Fibroblast of gingiva (primary cell): ENCODE measurements around the gene JUND.
A peak's percentile ranks its signal among the peaks of the same experiment; 100 is the strongest.
"Not testable (repeated sequence)": the region's sequence is repeated elsewhere in the genome, so short reads cannot be mapped to it uniquely, and the experiment has no call there.

Experiments
- DNase-seq: peaks from one replicate; pipeline ENCODE4 v3.0.0-alpha.2; 2011; ENCODE audit warnings: low read depth

Gene JUND

GRCh38 chr19:18281082-18282020 is at the start of gene JUND:
Gene JUND (minus strand): TSS chr19:18281622. CDS start chr19:18281484, 138 bp downstream.
- peak; percentile 99 for DNase-seq

GRCh38 chr19:18330868-18331267 is 49.4 kb upstream of the JUND start:
- DNase-seq = no peak

- DNase-seq = no peak
Measured at GRCh38 chr19:18329035-18329376, 47.6 kb upstream of the JUND start.

DNA sequence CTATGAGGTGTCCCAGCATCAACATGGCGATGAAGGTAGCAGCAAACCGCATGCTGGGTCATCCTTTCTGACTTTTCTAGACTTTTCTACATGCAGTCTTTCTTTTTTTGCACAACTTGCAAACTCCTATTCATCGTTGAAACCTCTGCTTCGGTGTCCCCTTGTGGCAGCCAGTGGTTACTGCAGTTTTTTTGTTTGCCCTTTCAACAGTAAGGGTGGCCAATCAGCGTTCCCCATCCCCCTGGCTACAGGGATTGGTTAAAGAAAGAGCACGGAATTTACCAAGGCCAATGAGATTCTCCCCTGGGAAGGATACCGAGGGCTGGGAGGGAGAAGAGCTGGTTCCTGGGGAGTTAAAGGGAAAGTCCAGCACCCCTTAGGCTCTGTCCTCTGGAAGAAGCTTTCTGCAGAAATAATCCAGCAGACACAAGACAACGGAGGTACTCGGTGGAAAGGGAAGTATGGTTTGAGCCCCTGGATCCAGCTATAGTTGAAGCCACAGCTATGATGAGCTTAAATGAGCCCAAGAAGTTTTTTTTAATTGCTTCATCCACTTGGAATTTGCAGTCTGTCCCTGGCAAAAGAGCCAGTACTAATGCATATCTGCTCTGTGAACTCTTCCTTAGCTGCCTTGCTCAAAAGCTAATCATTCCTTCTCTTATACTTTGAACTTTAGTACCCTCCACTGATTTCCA is 47.1 kb upstream of the JUND start:
- peak; percentile 97 for DNase-seq

- DNase-seq = no peak
Measured at GRCh38 chr19:18326772-18327171, 45.4 kb upstream of the JUND start.

DNA sequence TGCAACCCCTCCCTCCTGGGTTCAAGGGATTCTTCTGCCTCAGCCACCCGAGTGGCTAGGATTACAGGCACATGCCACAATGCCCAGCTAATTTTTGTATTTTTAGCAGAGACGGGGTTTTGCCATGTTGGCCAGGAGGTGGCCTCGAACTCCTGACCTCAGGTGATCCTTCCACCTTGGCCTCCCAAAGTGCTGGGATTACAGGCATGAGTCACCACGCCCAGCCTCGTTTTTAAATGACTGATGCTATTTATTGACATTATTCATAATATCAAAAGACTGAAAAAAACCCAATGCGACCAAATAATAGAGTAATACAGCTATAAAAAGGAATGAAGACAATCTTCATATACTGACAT is 42.9 kb upstream of the JUND start:
- DNase-seq = not testable (repeated sequence)

DNA sequence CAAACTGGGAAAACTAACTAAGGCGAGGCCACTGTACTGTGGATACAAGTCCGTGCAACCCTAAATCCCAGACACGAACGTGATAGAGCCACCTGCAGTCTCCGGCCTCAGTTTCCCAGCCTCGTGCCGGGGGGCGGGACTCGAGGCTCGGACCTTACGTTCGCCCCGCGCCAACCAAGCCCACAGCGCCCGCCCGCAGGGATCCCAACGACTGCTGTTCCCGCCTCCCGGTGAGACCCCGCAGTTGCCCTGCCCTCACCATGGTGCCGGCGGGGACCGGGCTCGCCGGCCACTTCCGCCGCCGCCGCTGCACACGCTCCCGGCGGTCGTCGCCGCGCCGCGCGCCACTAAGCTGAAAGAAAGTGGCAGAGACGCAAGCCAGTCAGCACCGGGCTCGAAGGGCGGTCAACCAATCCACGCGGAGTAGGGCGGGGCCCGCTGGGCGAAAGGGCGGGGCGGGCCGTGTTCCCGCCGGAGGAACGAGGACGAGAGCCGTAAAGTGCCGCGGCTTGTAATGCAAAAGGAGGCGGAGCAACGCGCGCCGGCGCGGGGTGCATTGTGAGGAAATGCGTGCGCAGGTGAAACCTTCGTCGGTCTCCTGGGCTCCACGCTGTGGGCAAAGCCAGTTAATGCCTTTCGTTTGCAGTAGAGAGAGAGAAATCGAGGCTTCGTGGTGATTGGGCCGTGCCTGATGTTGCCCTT is 41.5 kb upstream of the JUND start, which contains the start of gene LSM4:
LSM4 (minus strand) TSS at position 318 of the 702 bp plus-strand sequence; CDS start at position 262, 56 bp downstream.
- peak; percentile 94 for DNase-seq

DNA sequence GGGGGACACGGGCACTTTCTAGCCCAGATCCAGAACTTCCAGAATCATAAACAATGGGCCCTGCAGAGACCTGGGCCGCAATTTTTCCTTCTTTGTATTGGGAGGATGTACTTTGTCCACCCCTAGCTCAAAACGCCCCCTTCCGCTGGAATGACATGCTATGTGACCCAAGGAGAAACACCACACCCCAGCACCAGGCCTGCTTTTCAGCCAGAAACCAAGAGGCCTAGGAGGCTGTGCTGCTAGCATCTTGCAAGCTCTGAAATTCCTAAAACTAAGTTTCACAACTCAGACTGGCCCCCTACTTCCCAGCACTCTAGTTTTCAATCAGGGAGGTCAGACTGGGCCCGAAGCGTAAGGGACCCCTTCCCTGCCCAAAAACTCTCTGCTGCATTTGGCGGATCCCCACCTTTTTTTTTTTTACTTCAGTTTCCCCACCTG is 40.9 kb upstream of the JUND start:
- peak; percentile 25 for DNase-seq

- DNase-seq = no peak
Measured at GRCh38 chr19:18321734-18322102, 40.3 kb upstream of the JUND start.

- DNase-seq = no peak
Measured at GRCh38 chr19:18320865-18321733, 39.7 kb upstream of the JUND start.

DNA sequence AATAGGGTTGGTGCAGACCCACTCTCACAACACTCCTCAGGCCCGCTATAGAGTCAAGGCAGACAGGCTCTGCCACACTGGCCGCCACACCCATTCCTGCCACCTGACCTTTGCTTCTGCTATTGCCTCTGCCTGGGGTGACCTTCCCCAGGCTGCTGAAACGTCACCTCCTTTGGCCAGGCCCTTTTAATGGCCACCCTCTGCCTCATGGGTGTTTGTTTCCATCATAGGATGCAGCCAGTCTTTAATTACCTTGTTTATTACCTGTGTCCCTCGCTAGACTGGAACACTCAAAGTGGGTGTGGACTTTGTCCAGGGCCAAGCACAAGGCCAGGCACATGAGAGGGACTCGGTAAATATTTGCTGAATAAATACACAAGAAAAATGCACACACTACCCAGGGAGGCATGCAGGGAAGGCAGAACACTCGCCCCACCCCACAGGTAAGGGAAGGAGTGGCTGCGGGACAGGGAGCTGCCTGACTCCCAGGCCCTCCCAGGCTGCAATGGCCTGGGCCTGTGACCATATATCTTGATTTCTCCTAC is 38.2 kb upstream of the JUND start:
- DNase-seq = no peak

GRCh38 chr19:18317961-18318800 is 36.8 kb upstream of the JUND start:
- no peak for DNase-seq

GRCh38 chr19:18313398-18313797 is 32.0 kb upstream of the JUND start:
- DNase-seq = no peak

DNA sequence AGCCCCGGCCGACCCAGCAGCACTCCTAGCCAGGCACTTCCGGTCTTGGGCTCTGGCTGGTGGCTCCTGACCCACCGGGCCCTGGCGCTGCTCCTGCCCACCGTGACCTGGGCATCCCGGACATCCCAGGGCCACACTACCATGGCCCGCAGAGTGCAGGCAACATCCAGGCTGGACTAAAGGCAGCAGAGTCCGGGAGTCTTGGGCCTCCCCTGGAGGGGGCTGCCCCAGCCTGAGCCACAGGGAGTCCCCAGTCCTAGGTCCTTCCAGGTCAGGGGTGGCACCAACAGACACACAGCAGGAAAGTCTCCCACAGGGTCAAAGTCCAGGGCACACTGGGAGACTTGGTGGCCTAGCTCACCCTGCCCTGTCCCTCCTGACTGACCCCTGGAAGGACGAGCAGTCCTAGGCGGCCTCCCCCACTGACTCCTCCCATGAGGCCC is 30.7 kb upstream of the JUND start:
- DNase-seq = no peak

GRCh38 chr19:18311502-18312091 is 30.2 kb upstream of the JUND start:
- no peak for DNase-seq

GRCh38 chr19:18310966-18311365 is 29.5 kb upstream of the JUND start:
- no peak for DNase-seq

DNA sequence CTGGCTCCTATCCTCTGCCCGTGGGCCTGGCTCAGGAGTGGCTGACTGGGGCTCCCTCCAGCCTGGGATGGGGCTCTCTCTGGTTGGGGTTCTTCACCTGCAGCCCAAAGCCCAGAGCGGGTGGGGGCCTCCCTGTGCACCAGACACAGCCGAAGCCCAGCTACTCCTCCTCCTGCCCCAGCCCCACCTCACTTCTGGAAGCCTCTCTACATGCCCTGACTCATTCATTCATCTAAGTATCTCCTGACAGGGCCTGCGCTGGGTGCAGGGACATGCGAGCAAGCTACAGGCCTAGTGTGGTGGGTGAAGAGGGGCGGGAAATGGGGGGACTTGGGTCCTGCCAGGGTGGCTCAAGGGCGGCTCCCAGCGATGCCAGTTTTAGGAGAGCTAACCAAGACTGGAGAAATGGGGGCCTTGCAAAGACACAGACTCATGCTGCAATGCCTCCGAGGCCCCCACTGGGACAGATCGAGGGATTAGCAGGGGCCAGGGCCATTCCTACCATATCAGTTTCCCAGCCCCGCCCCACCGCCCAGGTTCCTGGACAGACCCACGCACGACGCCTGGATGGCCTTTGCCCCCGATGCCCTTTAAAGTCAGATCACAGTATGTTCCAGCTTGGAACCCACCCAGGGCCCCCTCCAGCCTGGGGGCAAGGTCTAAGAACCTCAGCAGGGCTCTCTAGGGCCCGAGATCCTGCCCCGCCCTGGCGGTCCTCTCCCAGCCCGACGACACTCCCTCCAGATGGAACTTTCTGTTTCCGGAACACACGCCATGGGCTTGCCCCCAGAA is 28.9 kb upstream of the JUND start:
- DNase-seq = no peak

- no peak for DNase-seq
Measured at GRCh38 chr19:18309525-18310064, 28.2 kb upstream of the JUND start.

- DNase-seq = no peak
Measured at GRCh38 chr19:18308948-18309325, 27.5 kb upstream of the JUND start.
